GM13976 (cell line): ENCODE data around the gene ADK.
"Not testable (repeated sequence)": the region's sequence is repeated elsewhere in the genome, so short reads cannot be mapped to it uniquely, and the experiment has no call there.

Experiments
- DNase-seq: peaks from one replicate; pipeline ENCODE4 v3.0.0; 2012; ENCODE audit warnings: low spot score
- in situ Hi-C: fragments of 300-500 bp; cut with MboI; formaldehyde crosslinking; loops from one replicate; pipeline ENCODE4 v1.12.0; 2022; ENCODE audit warnings: low sequenced_read_pairs, mixed read lengths, inconsistent platforms; ENCODE audit not compliant: unreplicated experiment
- TF ChIP-seq, protein P1 (sequence below): IDR thresholded peaks from 2 replicates; pipeline ENCODE4 v1.5.1; 2012; ENCODE audit warnings: borderline replicate concordance, mild to moderate bottlenecking; ENCODE audit not compliant: insufficient read depth; ENCODE audit errors: extremely low read depth, missing control alignments, control extremely low read depth

ADK gene

DNA sequence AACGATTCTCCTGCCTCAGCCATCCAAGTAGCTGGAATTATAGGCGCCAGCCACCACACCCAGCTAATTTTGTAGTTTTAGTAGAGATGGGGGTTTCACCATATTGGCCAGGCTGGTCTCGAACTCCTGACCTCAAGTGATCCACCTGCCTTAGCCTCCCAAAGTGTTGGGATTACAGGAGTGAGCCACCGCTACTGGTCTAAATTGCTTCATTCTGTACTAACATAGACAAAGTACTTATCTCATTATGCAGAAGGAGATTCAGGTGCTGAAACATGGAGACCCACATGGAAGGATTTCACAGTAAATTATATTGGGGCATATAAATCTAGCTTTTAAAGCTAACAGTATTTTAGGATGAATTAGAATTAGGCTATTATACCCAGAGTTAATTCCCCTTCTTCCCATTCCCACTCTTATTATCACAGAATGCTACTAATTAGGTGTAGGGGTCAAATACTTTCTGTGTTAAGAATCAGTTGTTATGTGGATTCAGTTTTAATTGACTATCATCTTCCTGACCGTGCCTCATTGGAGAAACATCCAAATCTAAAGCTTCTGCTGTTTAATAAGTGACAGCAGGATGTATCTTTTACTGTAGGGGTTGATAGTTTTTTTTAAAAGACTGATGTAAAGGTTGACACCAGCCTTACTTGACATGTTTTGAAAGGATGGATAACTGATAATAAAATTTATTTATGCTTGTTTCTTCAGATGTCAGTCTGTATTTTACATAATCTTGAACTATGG, 27.2 kb downstream of the ADK start:
- no peak for DNase-seq
- in situ Hi-C loops, result no loop called here
- TF ChIP-seq, protein P1, sequence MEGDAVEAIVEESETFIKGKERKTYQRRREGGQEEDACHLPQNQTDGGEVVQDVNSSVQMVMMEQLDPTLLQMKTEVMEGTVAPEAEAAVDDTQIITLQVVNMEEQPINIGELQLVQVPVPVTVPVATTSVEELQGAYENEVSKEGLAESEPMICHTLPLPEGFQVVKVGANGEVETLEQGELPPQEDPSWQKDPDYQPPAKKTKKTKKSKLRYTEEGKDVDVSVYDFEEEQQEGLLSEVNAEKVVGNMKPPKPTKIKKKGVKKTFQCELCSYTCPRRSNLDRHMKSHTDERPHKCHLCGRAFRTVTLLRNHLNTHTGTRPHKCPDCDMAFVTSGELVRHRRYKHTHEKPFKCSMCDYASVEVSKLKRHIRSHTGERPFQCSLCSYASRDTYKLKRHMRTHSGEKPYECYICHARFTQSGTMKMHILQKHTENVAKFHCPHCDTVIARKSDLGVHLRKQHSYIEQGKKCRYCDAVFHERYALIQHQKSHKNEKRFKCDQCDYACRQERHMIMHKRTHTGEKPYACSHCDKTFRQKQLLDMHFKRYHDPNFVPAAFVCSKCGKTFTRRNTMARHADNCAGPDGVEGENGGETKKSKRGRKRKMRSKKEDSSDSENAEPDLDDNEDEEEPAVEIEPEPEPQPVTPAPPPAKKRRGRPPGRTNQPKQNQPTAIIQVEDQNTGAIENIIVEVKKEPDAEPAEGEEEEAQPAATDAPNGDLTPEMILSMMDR, result no peak

DNA sequence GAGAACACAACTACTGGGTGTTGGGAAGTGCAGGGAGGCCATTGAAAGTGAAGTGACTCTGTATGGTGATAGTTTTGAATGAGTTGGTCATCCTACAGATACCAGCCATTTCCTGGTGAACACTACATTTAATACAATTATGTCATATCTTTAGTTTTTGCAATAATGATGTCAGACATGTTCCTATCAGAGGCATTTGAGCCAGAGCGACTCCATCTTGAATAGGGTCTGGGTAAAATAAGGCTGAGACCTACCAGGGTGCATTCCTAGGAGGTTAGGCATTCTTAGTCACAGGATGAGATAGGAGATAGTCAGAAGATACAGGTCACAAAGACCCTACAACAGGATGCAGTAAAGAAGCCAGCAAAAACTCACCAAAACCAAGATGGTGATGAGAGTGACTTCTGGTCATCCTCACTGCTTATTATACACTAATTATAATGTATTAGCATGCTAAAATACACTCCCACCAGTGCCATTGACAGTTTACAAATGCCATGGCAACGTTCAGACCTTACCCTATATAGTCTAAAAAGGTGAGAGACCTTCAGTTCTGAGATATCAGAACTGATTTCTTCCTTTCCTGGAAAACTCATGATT, 28.2 kb downstream of the ADK start:
- TF ChIP-seq, protein P1, result no peak
- DNase-seq, result no peak
- in situ Hi-C loops, result no loop called here

DNA sequence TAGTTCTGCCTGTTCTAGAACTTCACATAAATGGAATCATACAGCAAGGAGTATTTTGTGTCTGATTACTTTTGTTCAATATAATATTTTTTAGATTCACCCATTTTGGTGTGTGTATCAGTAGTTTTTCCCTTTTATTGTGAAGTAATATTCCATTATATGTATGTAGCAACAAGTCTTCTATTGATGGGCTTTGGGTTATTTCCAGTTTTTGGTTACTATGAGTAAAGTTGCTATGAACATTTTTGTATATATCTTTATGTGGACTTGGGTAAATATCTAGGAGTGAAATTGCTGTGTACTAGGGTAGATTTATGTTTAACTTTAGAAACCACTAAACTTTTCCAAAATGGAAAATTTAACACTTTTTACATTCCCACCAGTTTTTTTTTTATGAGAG, 35.7 kb downstream of the ADK start:
- TF ChIP-seq, protein P1, result no peak

DNA sequence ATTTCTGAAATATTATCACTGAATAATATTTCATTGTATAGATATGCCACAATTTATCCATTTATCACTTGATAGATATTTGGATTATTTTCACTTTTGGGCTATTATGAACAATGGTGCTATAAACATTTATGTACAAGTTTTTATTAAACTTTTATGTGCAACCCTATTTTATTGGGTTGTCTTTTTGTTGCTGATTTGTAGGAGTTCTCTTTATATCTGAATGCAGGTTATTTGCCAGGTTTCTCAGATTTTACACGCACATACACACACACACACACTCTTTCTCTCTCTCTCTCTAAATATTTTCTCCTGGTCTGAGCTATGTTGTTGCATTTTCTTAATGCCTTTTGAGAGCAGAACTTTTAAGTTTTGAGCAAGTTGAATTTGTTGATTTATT, 36.2 kb downstream of the ADK start:
- in situ Hi-C loops, result no loop called here
- TF ChIP-seq, protein P1, result no peak

More for the DNA sequence above, 35.7 kb downstream of the ADK start:
- in situ Hi-C loops, result no loop called here
- DNase-seq, result no peak

DNA sequence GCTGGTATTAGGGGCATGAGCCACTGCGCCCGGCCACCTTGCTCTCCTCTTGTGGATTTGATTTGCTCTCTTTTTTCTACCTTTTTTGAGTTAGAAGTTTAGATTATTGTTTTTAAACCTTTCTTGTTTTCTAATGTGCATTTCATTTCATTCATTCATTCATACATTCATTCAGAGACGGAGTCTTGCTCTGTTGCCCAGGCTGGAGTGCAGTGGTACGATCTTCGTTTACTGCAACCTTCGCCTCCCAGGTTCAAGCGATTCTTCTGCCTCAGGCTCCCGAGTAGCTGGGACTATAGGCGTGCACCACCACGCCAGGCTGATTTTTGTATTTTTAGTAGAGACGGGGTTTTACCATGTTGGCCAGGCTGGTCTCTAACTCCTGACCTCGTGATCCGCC, 37.6 kb downstream of the ADK start:
- DNase-seq, in situ Hi-C loops: not testable (repeated sequence)

More for the DNA sequence above, 36.2 kb downstream of the ADK start:
- no peak for DNase-seq

DNA sequence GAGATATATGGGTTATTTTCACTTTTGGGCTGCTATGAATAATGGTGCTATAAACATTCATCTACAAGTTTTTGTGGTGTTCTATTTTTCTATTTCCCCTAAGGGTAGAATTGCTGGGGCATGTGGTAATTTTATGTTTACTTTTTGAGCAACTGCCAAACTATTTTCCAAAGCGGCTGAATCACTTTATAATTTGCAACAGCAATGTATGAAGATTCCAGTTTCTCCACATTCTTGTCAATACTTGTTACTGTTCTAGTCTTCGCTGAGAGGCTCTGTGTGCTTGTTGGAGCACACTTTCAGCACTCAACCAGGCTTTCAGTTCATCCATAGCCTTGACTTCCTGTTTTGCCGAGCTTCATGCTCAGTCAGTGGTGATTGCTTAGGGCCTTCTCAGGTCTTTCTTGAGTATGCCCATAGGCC, 39.0 kb downstream of the ADK start:
- TF ChIP-seq, protein P1, result no peak
- in situ Hi-C loops, result no loop called here
- peak; percentile 47 for DNase-seq

DNA sequence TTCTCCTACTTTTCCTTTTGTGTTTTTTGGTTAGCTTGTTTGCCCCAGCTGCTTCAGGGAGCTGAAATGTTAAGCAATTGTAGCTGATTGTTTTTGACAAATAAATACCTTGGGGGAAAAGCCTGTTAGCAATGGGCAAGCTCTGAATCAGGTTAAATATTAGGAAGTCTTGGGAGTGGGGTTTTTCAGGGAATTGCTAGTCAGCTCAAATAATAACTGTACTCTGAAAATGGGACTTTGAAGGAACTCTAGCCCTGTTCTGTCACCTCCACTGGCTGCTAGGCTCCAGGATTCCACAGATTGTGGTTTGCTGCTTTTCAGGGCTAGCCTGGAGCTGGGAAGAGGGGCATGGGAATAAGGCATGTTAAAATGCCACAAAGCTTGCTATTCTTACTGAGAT, 39.5 kb downstream of the ADK start:
- in situ Hi-C loops, result no loop called here
- TF ChIP-seq, protein P1, result no peak
- DNase-seq, result no peak
